HepG2 (cell line): ENCODE results near the gene ZFP36L2.

Experiments
- E2F5 ChIP-seq: sonication (generic); formaldehyde crosslinking; conservative IDR thresholded peaks from 2 replicates; pipeline ENCODE4 v1.4.0; 2020; ENCODE audit warnings: missing genetic modification reagents
- GABPA ChIP-seq, 2 experiments: IDR thresholded peaks; 2 replicates each; pipeline ENCODE4 v1.6.1; 2011 to 2016; ENCODE audit warnings: low read depth in 2 of 2, low read length in 1 of 2, missing biosample characterization in 1 of 2, missing genetic modification characterization in 1 of 2
- NRL ChIP-seq: sonication (generic); formaldehyde crosslinking; IDR thresholded peaks from 2 replicates; pipeline ENCODE4 v1.5.0; 2020; ENCODE audit warnings: missing genetic modification reagents, mild to moderate bottlenecking, moderate library complexity, borderline replicate concordance
- POLR2A ChIP-seq, 2 experiments: IDR thresholded peaks; 2 replicates each; pipeline ENCODE4 v1.6.1; 2011; ENCODE audit warnings: low read depth in 2 of 2, low read length in 2 of 2, mild to moderate bottlenecking in 1 of 2, moderate library complexity in 1 of 2; ENCODE audit not compliant: insufficient read depth in 1 of 2
- POLR2AphosphoS5 ChIP-seq: IDR thresholded peaks from 2 replicates; pipeline ENCODE4 v1.6.1; 2012; ENCODE audit warnings: low read depth, low read length
- RBAK ChIP-seq: sonication (generic); formaldehyde crosslinking; IDR thresholded peaks from 2 replicates; pipeline ENCODE4 v1.5.1; 2020; ENCODE audit warnings: mild to moderate bottlenecking, missing genetic modification reagents
- SUZ12 ChIP-seq: fragments of 150-350 bp; IDR thresholded peaks from 2 replicates; pipeline ENCODE4 v1.6.1; 2014; ENCODE audit warnings: low read depth, low read length
- ZNF207 ChIP-seq: fragments of 450-650 bp; IDR thresholded peaks from 2 replicates; pipeline ENCODE4 v1.6.1; 2016; ENCODE audit warnings: antibody characterized with exemption, borderline replicate concordance
- TF ChIP-seq, protein P1 (sequence below): sonication (generic); formaldehyde crosslinking; IDR thresholded peaks from 2 replicates; pipeline ENCODE4 v1.4.0; 2020; ENCODE audit warnings: missing genetic modification reagents

- TF ChIP-seq GABPA (IDR thresholded peaks at IDR 0.05; ENCODE audit: low read depth, low read length) (no peak), GABPA (CRISPR knock-in tag; IDR thresholded peaks at IDR 0.05; ENCODE audit: low read depth) (no peak), POLR2A (IDR thresholded peaks at IDR 0.05; ENCODE audit: insufficient read depth in 1 of 2, low read depth in 2 of 2, low read length in 2 of 2) (no peak), E2F5 (CRISPR knock-in tag) (no peak), POLR2AphosphoS5 (no peak), SUZ12 (no peak), RBAK (CRISPR knock-in tag) (no peak), NRL (no peak), ZNF207 (no peak)
- TF ChIP-seq, protein P1, sequence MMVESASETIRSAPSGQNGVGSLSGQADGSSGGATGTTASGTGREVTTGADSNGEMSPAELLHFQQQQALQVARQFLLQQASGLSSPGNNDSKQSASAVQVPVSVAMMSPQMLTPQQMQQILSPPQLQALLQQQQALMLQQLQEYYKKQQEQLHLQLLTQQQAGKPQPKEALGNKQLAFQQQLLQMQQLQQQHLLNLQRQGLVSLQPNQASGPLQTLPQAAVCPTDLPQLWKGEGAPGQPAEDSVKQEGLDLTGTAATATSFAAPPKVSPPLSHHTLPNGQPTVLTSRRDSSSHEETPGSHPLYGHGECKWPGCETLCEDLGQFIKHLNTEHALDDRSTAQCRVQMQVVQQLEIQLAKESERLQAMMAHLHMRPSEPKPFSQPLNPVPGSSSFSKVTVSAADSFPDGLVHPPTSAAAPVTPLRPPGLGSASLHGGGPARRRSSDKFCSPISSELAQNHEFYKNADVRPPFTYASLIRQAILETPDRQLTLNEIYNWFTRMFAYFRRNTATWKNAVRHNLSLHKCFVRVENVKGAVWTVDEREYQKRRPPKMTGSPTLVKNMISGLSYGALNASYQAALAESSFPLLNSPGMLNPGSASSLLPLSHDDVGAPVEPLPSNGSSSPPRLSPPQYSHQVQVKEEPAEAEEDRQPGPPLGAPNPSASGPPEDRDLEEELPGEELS (CRISPR knock-in tag), result no peak
Observed at GRCh38 chr2:43246641-43247040, 20.2 kb upstream of the ZFP36L2 start.
